Mesendoderm (in vitro differentiated cells): ENCODE measurements around the gene DLL1.

Source experiments
- DNase-seq: peaks from one replicate; pipeline ENCODE4 v3.0.0; 2013
- H2AK5ac ChIP-seq: 2 replicates; pipeline ENCODE4 v1.6.1; 2013; ENCODE audit warnings: low read length, inconsistent platforms
- H2BK120ac ChIP-seq: 2 replicates; pipeline ENCODE4 v1.6.1; 2013; ENCODE audit warnings: low read depth, mild to moderate bottlenecking, low read length, moderate library complexity, mixed read lengths
- H2BK15ac ChIP-seq: replicated peaks from 2 replicates; pipeline ENCODE4 v1.6.1; 2013; ENCODE audit warnings: low read depth, mild to moderate bottlenecking, moderate library complexity
- H2BK5ac ChIP-seq: 2 replicates; pipeline ENCODE4 v1.6.1; 2013; ENCODE audit warnings: low read length, inconsistent platforms
- H3K18ac ChIP-seq: 2 replicates; pipeline ENCODE4 v1.6.1; 2013; ENCODE audit warnings: mild to moderate bottlenecking, low read length, mixed read lengths
- H3K23ac ChIP-seq: one replicate; pipeline ENCODE4 v1.6.1; 2013; ENCODE audit warnings: low read length
- H3K27ac ChIP-seq: 2 replicates; pipeline ENCODE4 v1.5.1; 2013; ENCODE audit warnings: low read depth, mild to moderate bottlenecking, inconsistent platforms, low read length, moderate library complexity
- H3K27me3 ChIP-seq: 2 replicates; pipeline ENCODE4 v1.6.1; 2013; ENCODE audit warnings: low read length, control low read depth, mild to moderate bottlenecking, inconsistent platforms; ENCODE audit not compliant: insufficient read depth, poor library complexity
- H3K36me3 ChIP-seq: 2 replicates; pipeline ENCODE4 v1.6.1; 2013; ENCODE audit warnings: low read length, inconsistent platforms; ENCODE audit not compliant: control insufficient read depth, insufficient read depth
- H3K4ac ChIP-seq: one replicate; pipeline ENCODE4 v1.6.1; 2013; ENCODE audit warnings: low read depth, mild to moderate bottlenecking, low read length, moderate library complexity
- H3K4me1 ChIP-seq: 2 replicates; pipeline ENCODE4 v1.6.1; 2013; ENCODE audit warnings: low read depth, low read length, inconsistent platforms; ENCODE audit not compliant: control insufficient read depth
- H3K4me2 ChIP-seq: 2 replicates; pipeline ENCODE4 v1.6.1; 2013; ENCODE audit warnings: low read length
- H3K4me3 ChIP-seq: 2 replicates; pipeline ENCODE4 v1.5.1; 2013; ENCODE audit warnings: mild to moderate bottlenecking, low read length
- H3K56ac ChIP-seq: one replicate; pipeline ENCODE4 v1.6.1; 2013; ENCODE audit warnings: low read length
- H3K79me1 ChIP-seq: 2 replicates; pipeline ENCODE4 v1.6.1; 2013; ENCODE audit warnings: low read length, inconsistent platforms
- H3K79me2 ChIP-seq: 2 replicates; pipeline ENCODE4 v1.6.1; 2013; ENCODE audit warnings: mild to moderate bottlenecking, low read length; ENCODE audit not compliant: control insufficient read depth, insufficient read depth
- H3K9ac ChIP-seq: 2 replicates; pipeline ENCODE4 v1.6.1; 2013; ENCODE audit warnings: low read length, inconsistent platforms
- H4K5ac ChIP-seq: one replicate; pipeline ENCODE4 v1.6.1; 2013; ENCODE audit warnings: low read length
- H4K8ac ChIP-seq: one replicate; pipeline ENCODE4 v1.6.1; 2013; ENCODE audit warnings: low read depth, mild to moderate bottlenecking, control low read depth, low read length, moderate library complexity
- WGBS: extraction: QIAGEN DNeasy Blood & Tissue Kit; methylation state at CpG from one replicate; pipeline ENCODE4 v1.1.7; 2013; ENCODE audit warnings: low lambda C conversion rate, missing lambda C conversion rate; ENCODE audit not compliant: insufficient coverage; ENCODE audit errors: extremely low coverage; 5-methylcytosine and 5-hydroxymethylcytosine counted together

DLL1 gene

DNA sequence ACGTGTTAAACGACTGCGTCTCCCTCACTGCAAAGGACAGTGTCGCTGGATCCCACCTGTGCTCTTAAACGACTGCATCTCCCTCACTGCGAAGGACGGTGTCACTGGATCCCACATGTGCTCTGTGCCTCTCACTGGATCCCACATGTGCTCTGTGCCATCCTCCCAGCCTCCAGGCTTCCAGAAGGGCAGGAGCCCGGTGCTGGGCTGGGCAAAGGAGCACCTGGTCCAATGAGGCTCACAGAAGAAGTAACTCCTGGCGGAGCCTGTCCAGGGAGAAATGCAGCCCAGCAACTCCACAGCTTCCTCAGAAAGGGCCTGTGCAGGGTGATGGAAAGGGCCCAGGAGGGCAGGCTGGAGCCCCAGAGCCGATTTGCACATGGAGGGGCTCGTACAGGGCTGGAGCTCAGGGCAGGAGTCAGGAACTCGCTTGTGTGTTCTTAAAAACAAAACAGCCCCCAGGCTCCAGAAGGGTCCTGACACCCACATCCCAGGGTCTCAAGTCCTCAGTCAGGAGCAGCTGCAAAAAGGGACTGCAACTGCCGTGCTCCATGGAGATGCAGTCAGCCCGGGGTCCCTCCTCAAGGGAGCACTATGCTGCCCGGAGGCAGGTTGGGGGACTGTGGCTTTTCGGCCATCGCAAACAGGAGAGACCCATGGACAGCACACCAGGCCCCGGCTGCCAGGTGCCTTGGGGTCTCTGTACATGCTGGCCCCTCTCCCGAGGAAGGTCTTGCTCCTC is 52.7 kb downstream of the DLL1 start:
- Histone ChIP-seq H3K56ac (no peak overlapping the region), H3K79me1 (no peaks in the 10 kb centered on the region), H3K18ac (no peak overlapping the region), H4K8ac (no peak overlapping the region), H2BK120ac (no peak overlapping the region), H3K23ac (no peak overlapping the region), H2BK5ac (no peak overlapping the region), H3K4ac (no peak overlapping the region), H2AK5ac (no peak overlapping the region), H2BK15ac (no peak overlapping the region), H3K79me2 (no peaks in the 10 kb centered on the region), H3K27me3 (no peaks in the 10 kb centered on the region), H3K9ac (no peak overlapping the region), H3K4me3 (no peak overlapping the region), H3K4me2 (no peak overlapping the region), H3K4me1 (no peaks in the 10 kb centered on the region), H4K5ac (no peak overlapping the region), H3K36me3 (no peaks in the 10 kb centered on the region), H3K27ac (no peak overlapping the region)
- no peak for DNase-seq
- no CpG with 5 or more reads among the region's 19 CpGs for WGBS

DNA sequence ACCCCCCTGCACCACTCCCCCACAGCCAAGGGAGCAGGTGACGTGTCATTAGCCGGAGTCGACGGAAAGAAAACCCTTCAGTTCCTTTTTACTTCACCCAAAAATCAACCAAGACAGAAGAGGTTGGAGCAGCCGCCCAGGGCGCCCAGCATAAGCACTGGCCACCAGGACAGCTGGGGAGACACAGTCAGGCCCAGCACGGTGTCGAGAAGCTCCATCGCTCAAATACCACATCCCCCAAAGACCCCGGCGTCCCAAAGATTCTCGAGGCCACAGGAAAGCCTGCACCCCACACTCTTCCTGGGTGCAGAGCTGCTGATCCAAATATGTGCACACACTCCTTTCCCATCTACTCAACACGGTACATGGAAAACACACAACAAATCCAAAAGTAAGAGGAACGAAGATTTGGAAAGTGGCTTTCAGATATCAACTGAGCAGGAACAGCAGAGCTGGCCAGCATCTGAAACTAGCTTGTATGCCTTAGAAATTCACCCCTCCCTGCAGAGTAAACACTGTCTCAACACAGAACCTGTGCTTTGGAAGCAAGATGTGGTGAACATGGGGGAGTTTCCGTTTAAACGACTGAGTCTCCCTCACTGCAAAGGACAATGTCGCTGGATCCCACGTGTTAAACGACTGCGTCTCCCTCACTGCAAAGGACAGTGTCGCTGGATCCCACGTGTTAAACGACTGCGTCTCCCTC is 54.6 kb downstream of the DLL1 start:
- Histone ChIP-seq H2BK5ac (no peak overlapping the region), H3K9ac (no peak overlapping the region), H3K79me2 (no peaks in the 10 kb centered on the region), H3K27me3 (no peaks in the 10 kb centered on the region), H3K4me1 (no peaks in the 10 kb centered on the region), H3K79me1 (no peaks in the 10 kb centered on the region), H3K4me3 (no peak overlapping the region), H4K8ac (no peak overlapping the region), H3K27ac (no peak overlapping the region), H2AK5ac (no peak overlapping the region), H3K36me3 (no peaks in the 10 kb centered on the region), H4K5ac (no peak overlapping the region), H3K23ac (no peak overlapping the region), H2BK120ac (no peak overlapping the region), H3K4me2 (no peak overlapping the region), H2BK15ac (no peak overlapping the region), H3K18ac (no peak overlapping the region), H3K56ac (no peak overlapping the region), H3K4ac (no peak overlapping the region)
- DNase-seq, result no peak
- no CpG with 5 or more reads among the region's 24 CpGs for WGBS

- DNase-seq, result no peak
- H3K27ac ChIP-seq, result no peak overlapping the region
- no CpG with 5 or more reads among the region's 16 CpGs for WGBS
Observed at GRCh38 chr6:170235391-170236125, 55.3 kb downstream of the DLL1 start.

GRCh38 chr6:170234419-170234818 is 56.5 kb downstream of the DLL1 start:
- Histone ChIP-seq H3K79me2 (no peaks in the 10 kb centered on the region), H3K4ac (no peak overlapping the region), H4K8ac (no peak overlapping the region), H3K56ac (no peak overlapping the region), H4K5ac (no peak overlapping the region), H3K79me1 (no peaks in the 10 kb centered on the region), H2BK15ac (no peak overlapping the region), H3K4me1 (no peaks in the 10 kb centered on the region), H3K27ac (no peak overlapping the region), H3K4me3 (no peak overlapping the region), H3K9ac (no peak overlapping the region), H2AK5ac (no peak overlapping the region), H3K36me3 (no peaks in the 10 kb centered on the region), H2BK120ac (no peak overlapping the region), H3K4me2 (no peak overlapping the region), H3K27me3 (no peaks in the 10 kb centered on the region), H2BK5ac (no peak overlapping the region), H3K18ac (no peak overlapping the region), H3K23ac (no peak overlapping the region)
- no CpG with 5 or more reads among the region's 9 CpGs for WGBS
- no peak for DNase-seq

More at GRCh38 chr6:170235391-170236125, 55.3 kb downstream of the DLL1 start:
- Histone ChIP-seq H3K4me2 (no peak overlapping the region), H2BK120ac (no peak overlapping the region), H3K4ac (no peak overlapping the region), H3K56ac (no peak overlapping the region), H4K5ac (no peak overlapping the region), H2BK5ac (no peak overlapping the region), H2AK5ac (no peak overlapping the region), H3K4me1 (no peaks in the 10 kb centered on the region), H3K36me3 (no peaks in the 10 kb centered on the region), H3K4me3 (no peak overlapping the region), H3K18ac (no peak overlapping the region), H2BK15ac (no peak overlapping the region), H4K8ac (no peak overlapping the region), H3K23ac (no peak overlapping the region), H3K79me1 (no peaks in the 10 kb centered on the region), H3K27me3 (no peaks in the 10 kb centered on the region), H3K9ac (no peak overlapping the region), H3K79me2 (no peaks in the 10 kb centered on the region)

DNA sequence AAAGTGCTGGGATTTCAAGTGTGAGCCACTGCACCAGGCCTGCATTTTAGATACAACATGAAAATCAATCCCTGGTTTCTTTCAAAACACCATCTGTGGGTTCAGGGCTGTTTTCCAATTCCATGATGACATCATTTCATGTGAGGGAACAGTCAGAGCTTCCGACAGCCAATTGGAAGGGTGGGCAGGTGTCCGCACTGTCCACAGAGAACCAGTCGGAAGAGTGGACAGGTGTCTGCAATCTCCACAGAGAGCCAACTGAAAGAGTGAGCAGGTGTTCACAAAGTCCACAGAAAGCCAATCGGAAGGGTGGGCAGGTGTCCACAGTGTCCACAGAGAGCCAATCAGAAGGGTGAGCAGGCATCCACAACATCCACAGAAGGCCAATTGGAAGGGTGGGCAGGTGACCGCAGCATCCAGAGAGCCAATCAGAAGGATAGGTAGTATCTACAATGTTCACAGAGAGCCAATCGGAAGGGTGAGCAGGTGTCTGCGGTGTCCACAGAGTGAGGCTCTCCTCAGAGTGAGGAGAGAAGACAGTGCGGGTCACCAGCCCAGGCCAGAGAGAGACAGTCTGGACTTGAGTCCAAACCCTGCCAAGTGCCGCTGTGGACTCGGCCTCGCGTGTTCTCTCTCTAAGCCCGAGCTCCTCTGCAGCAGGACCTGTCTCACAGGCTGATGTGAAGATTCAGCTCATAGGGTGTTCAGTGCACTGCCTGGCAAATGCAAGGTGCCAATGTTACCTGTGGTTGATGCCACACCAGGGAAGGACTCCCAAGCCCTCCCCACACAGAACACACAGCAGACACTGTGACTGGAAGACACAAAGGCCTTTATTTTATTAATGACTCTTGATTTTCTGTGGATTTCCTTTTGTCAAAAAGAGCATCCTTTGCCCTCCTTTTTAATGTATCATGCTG is 57.3 kb downstream of the DLL1 start:
- H2BK5ac ChIP-seq, result no peak overlapping the region
- no peak for DNase-seq
- no peak overlapping the region for H3K4me3 ChIP-seq
- H3K4me2 ChIP-seq, result no peak overlapping the region
- H3K79me2 ChIP-seq, result no peaks in the 10 kb centered on the region
- H3K4me1 ChIP-seq, result no peaks in the 10 kb centered on the region
- no peaks in the 10 kb centered on the region for H3K79me1 ChIP-seq
- no peak overlapping the region for H3K27ac ChIP-seq
- H3K36me3 ChIP-seq, result no peaks in the 10 kb centered on the region
- no peak overlapping the region for H2BK15ac ChIP-seq
- H4K5ac ChIP-seq, result no peak overlapping the region
- WGBS, result no CpG with 5 or more reads among the region's 13 CpGs
- H2AK5ac ChIP-seq, result no peak overlapping the region
- H2BK120ac ChIP-seq, result no peak overlapping the region
- no peak overlapping the region for H3K9ac ChIP-seq
- H3K27me3 ChIP-seq, result no peaks in the 10 kb centered on the region
- no peak overlapping the region for H4K8ac ChIP-seq
- H3K23ac ChIP-seq, result no peak overlapping the region
- H3K4ac ChIP-seq, result no peak overlapping the region
- H3K18ac ChIP-seq, result no peak overlapping the region
- H3K56ac ChIP-seq, result no peak overlapping the region
